GM19397 (cell line): Measurements from ENCODE around the gene DLGAP4.

Experiments used
- ATAC-seq: cut with Tn5 transposase; IDR thresholded peaks from one replicate; pipeline ENCODE4 v1.9.1; 2021; ENCODE audit warnings: mild to moderate bottlenecking, moderate library complexity; ENCODE audit not compliant: unreplicated experiment

DLGAP4 gene

GRCh38 chr20:36439040-36439730 is 133.0 kb downstream of the DLGAP4 start:
- ATAC-seq: no peak

DNA sequence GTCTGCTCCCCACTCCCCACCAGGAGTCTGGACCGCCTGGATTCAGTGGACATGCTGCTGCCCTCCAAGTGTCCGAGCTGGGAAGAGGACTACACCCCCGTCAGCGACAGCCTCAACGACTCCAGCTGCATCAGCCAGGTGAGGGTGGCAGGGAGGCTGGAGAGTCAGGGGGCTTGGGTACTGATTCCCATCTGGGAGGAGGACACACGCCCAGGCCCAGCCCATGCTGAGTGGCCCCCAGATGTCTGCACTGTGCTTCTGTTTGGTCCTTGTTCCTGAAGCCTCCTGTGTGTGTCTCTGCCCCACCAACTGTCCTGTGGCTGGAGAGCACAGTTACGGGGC is 133.6 kb downstream of the DLGAP4 start:
- no peak for ATAC-seq

- no peak for ATAC-seq
Measured at GRCh38 chr20:36440370-36441026, 134.4 kb downstream of the DLGAP4 start.

- no peak for ATAC-seq
Measured at GRCh38 chr20:36441027-36441414, 134.9 kb downstream of the DLGAP4 start.

GRCh38 chr20:36441416-36441815 is 135.3 kb downstream of the DLGAP4 start:
- ATAC-seq: no peak

GRCh38 chr20:36445847-36446246 is 139.7 kb downstream of the DLGAP4 start:
- no peak for ATAC-seq

GRCh38 chr20:36446557-36446956 is 140.4 kb downstream of the DLGAP4 start:
- no peak for ATAC-seq

DNA sequence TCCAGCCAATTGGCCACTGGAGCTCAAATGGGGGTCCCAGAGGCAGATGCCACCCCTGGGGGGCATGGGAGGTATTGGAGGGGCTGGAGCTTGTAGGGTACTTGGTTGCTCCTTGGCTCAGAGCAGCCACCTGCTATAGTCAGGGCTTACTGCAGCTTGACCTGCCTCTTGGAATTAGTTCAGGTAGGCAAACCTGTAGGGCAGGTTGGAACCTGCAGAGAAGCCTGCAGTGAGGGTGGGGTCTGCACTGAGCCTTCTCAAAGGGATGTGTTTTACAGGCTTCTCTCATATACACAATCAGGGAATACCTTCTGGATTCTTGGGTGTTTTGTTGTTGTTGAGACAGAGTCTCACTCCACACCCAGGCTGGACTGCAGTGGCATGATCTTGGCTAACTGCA is 141.0 kb downstream of the DLGAP4 start:
- ATAC-seq: no peak

DNA sequence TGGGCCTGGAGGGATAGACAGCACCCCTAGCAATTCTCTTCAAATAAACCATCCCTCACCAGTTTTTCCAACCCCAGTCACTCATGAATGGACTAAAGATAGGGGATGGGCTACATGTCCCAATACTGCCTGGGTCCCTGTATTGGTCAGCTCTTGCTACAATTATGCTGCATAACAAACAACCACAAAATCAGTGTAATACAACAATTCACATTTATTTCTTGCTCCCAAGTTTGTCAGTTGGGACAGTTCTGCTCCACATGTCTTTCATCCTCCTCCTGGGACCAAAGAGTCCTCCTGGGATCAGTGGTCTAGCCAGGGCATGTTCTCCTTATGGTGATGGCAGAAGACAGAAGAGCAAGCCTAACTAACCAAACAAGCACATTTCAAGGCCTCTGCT is 143.5 kb downstream of the DLGAP4 start:
- no peak for ATAC-seq

DNA sequence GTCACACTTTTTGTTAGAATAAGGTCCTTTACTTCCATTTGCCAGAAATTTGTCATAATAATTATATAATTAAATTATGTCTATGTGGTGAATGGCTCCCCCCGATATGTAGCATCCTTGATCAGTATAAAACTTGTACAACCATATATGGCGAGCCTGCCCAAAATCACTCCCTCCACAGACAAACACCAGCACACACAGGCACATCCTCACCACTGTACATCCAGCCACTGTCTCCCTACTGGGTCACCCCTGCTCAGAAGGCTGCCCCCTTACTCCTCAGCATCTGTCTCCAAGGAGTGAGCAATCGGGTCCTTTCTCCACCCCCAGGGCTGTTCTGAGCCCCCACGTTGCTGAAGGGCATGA is 148.2 kb downstream of the DLGAP4 start:
- ATAC-seq: no peak

DNA sequence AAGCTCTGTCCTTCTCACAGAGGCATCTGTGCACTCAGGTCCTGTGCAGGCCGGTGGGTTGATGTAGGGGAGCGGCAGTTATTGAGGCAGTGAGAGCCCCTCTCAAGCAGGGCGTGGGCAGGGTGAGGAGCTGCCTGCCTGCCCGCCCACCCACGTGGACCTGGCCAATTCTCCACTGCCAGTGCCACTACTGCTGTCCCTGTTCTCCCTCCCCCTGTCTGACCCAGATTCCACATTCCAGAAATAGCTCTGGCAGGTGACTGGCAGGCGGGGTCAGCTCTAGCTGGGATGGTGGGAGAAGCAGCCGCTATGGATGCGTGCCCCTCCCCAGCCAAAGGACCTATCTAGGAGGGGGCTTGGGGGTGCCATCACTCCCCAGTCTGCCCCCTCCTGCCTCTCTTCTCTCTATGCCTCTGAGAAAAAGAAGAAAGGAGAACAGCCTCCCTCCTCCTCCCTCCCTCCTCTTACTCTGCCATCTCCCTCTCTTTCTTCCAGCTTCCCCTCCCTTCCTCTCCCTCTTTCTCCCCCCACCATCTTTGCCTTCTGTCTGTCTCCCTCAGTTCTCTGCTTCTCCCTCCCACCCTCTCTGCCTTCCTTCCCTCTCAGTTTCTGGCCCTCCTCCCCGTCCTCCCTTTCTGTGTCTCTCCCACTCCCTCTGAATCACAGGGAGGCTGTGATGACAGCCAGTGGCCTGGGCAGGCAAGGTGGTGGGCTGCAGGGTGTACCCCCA is 148.7 kb downstream of the DLGAP4 start:
- no peak for ATAC-seq

- ATAC-seq: no peak
Measured at GRCh38 chr20:36455972-36456625, 150.0 kb downstream of the DLGAP4 start.

DNA sequence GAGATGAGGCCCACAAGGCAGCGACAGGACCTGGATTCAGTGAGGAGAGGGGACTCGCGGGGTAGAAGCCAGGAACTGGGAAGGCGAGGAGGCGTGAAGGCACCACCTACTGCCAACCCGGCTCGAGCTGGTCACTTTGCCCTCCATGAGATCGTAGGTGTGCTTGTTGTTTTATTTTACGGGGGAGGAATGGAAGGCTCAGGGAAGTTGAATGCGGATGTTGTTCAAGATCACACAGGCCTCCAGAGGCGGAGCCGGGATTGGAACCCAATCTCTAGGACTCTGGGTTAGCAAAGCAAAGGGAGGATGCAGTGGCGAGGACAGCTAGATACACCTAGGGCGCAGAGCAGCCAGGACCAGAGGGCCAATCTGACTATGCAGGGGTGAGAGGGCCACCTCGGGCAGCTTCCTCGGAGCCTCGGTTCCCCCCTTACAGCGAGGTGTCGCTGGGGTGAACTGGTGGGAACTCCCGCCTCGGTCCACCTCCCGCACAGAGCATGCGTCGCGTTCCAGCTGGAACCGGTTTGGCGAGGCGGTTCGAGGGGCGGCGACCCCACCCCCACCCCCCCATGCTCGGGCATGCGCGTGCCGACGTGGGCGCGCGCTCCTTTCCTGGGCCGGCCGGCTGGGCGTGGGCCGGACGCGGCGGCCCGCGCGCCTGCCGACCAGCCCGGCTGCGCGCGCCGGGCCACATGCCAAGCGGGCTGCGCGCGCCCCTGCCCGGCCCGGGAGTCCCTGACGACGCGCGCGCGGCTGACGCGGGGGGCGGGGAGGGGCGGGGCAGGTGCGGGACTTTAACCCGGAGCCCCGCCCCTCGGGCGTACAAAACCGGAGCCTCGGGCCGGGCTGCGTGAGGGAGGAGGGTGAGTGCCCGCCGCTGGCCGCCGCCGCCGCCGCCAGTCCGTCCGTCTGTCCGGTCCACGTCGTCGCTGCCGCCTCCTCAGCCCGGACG is 154.8 kb downstream of the DLGAP4 start:
- peak; percentile 78 for ATAC-seq

GRCh38 chr20:36461600-36462439 is 155.7 kb downstream of the DLGAP4 start:
- ATAC-seq: no peak

GRCh38 chr20:36462440-36463211 is 156.5 kb downstream of the DLGAP4 start:
- ATAC-seq: no peak

DNA sequence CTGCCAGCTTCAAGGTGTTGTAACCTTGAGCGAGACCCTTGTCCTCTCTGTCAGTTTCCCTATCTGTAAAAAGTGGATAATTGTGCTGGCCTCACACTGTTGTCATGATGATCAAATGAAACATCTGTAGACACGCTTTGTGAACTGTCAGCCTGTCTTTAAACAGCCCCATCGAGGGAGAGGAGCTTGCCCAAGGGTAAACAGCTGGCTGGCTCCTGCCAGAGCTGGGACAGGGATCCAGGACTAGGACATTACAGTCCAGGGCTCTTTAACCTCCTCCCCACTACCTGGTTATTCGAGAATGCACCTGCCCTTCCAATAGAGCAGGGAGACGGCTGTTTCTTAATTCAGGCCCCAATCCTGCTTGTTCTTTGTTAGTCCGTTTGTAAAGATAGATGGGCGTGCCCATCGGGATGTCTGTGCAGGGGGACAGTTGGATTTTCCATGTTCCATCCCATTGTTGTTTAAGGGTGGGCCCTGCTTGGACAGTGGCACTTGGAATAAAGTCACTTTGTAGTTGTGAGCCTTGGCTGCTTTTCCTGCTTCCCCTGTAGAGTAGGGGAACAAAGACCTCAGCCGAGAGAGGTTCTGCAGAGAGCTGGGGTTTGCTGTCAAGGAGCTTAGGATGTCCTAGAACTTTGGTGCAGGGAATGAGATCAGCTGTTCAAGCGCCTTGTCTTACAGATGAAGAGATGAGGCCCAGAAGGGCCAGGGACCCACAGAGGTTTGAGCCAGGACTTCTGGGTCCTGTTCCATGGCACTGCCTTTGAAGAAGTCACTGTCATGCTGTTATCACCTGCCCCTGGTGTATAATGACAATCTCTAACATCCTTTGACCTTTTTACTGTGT is 157.3 kb downstream of the DLGAP4 start:
- no peak for ATAC-seq

GRCh38 chr20:36465109-36466080 is 159.3 kb downstream of the DLGAP4 start:
- ATAC-seq: no peak
